Measurements from ENCODE around the gene GPR6. TPM values are rescaled to one million over a fixed set of nuclear protein-coding genes. Genes with fewer than 3 reads are reported as not detected.

The GPR6 gene
- total and polyA plus RNA-seq, 8 donors: not detected

DNA sequence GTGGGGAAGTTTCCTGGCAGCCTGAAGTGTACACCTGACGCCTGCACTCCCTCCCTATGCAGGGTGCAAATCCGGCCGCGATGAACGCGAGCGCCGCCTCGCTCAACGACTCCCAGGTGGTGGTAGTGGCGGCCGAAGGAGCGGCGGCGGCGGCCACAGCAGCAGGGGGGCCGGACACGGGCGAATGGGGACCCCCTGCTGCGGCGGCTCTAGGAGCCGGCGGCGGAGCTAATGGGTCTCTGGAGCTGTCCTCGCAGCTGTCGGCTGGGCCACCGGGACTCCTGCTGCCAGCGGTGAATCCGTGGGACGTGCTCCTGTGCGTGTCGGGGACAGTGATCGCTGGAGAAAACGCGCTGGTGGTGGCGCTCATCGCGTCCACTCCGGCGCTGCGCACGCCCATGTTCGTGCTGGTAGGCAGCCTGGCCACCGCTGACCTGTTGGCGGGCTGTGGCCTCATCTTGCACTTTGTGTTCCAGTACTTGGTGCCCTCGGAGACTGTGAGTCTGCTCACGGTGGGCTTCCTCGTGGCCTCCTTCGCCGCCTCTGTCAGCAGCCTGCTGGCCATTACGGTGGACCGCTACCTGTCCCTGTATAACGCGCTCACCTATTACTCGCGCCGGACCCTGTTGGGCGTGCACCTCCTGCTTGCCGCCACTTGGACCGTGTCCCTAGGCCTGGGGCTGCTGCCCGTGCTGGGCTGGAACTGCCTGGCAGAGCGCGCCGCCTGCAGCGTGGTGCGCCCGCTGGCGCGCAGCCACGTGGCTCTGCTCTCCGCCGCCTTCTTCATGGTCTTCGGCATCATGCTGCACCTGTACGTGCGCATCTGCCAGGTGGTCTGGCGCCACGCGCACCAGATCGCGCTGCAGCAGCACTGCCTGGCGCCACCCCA is 1.2 kb downstream of the GPR6 start:
- no peaks in the 10 kb centered on the region for H3K9me3 ChIP-seq
- no peaks in the 10 kb centered on the region for H3K4me1 ChIP-seq
- DNase-seq (no peak), ATAC-seq (no peak)
- H3K27me3 ChIP-seq: peaks cover 33 to 76% of the 10 kb centered on the region in 2 donors
- no peaks in the 10 kb centered on the region for H3K36me3 ChIP-seq
- no peak overlapping the region for H3K27ac ChIP-seq
- H3K4me3 ChIP-seq: no peak overlapping the region
- TF ChIP-seq, protein P1, sequence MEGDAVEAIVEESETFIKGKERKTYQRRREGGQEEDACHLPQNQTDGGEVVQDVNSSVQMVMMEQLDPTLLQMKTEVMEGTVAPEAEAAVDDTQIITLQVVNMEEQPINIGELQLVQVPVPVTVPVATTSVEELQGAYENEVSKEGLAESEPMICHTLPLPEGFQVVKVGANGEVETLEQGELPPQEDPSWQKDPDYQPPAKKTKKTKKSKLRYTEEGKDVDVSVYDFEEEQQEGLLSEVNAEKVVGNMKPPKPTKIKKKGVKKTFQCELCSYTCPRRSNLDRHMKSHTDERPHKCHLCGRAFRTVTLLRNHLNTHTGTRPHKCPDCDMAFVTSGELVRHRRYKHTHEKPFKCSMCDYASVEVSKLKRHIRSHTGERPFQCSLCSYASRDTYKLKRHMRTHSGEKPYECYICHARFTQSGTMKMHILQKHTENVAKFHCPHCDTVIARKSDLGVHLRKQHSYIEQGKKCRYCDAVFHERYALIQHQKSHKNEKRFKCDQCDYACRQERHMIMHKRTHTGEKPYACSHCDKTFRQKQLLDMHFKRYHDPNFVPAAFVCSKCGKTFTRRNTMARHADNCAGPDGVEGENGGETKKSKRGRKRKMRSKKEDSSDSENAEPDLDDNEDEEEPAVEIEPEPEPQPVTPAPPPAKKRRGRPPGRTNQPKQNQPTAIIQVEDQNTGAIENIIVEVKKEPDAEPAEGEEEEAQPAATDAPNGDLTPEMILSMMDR (IDR thresholded peaks at IDR 0.05): no peak
- intact Hi-C loops (cut with DNase I): no loop called here

DNA sequence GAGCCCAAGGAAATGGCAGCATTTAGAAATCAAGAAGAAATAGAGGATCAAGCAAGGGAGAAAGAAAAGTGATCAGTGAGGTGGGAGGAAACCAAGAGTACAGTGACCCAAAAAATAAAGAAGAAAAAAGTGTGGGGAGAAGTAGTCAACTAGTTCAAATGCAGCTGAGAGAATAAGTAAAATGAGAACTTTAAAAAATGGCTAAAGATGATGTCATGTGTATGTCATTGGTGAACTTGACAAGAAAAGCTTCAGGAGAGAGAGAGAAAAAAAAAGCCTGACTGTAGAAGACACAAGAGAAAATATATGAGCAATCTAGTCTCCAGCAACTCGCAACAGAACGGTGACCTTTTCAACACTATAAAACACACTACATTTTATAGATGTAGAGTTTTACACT is 6.3 kb downstream of the GPR6 start:
- intact Hi-C loops (cut with DNase I): no loop called here

DNA sequence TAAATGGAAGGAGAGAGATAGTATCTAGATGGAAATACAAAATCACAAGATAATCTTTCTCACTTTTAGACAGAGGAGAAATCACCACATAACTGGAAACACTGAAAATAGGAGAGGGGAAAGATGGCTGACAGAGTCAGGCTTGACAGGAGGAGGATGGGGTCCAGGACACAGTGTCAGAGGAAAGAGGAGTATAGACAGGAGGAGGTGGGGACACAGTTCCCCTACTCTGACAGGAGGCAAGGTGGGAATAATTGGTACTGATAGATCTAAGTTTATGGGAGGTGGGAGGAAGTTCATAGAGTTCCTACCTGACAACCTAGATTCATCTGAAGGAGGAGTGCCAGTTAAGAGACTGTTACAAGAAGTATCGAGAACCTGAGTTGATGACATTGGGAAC is 9.1 kb downstream of the GPR6 start:
- Histone ChIP-seq H3K4me3 (no peak overlapping the region), H3K27me3 (peaks cover 0 to 4% of the 10 kb centered on the region in 2 donors), H3K36me3 (no peaks in the 10 kb centered on the region), H3K27ac (no peak overlapping the region), H3K4me1 (no peaks in the 10 kb centered on the region), H3K9me3 (no peaks in the 10 kb centered on the region)
- ATAC-seq (no peak), DNase-seq (no peak)
- intact Hi-C loops (cut with DNase I): no loop called here
- TF ChIP-seq, protein P1 (IDR thresholded peaks at IDR 0.05): no peak

More for the DNA sequence above, 6.3 kb downstream of the GPR6 start:
- H3K4me1 ChIP-seq: no peaks in the 10 kb centered on the region
- no peak for ATAC-seq
- H3K36me3 ChIP-seq: no peaks in the 10 kb centered on the region
- no peak overlapping the region for H3K27ac ChIP-seq
- TF ChIP-seq, protein P1 (IDR thresholded peaks at IDR 0.05): no peak
- H3K4me3 ChIP-seq: no peak overlapping the region
- H3K9me3 ChIP-seq: no peaks in the 10 kb centered on the region
- DNase-seq: no peak
- H3K27me3 ChIP-seq: peaks cover 10 to 32% of the 10 kb centered on the region in 2 donors

DNA sequence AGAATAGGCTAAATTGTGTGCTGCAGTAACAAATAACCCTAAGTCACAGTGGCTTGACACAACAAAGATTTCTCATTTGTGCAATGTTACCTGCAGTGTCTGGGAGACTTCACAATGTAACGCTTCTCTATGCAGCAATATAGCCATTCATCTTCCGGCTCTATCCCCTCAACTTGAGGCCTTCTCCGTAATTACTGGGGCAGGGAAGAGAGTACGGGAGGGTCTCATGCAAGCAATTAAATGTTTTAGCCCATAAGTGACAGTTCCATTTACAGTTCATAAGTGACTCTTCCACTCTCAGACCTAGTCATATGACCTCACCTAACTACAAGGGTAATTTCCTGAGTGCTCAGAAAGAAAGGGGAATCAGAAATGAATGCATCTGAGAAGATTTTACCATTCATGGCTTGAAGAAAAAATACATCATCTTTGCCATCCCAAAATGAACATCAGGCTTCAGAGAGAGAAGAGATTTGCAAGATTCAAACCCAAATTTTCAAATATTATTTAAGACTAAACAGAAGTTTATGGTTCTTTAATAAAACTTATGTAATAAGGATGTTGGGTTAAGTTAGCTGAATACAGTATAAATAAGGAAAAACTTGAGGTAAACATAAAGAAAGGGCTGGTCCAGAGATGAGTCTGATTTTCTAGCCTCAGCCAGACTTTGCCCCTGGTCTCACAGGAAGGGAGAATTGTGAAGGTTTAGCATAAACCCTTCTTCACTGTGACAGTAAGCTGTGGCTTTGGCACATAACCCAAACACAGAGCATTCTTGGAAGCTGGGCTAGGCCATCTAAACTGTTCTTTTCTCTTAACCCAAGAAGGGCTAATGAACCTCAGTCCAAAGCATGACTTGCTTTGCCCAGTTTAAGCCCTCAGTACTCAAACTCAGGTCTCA is 13.3 kb downstream of the GPR6 start:
- no peak for ATAC-seq
- Histone ChIP-seq H3K4me3 (no peak overlapping the region), H3K27ac (no peak overlapping the region), H3K36me3 (no peaks in the 10 kb centered on the region), H3K4me1 (no peaks in the 10 kb centered on the region), H3K9me3 (no peaks in the 10 kb centered on the region), H3K27me3 (no peaks in the 10 kb centered on the region)
- intact Hi-C loops (cut with DNase I): no loop called here
- TF ChIP-seq, protein P1 (IDR thresholded peaks at IDR 0.05): no peak
- no peak for DNase-seq
